H1 (cell line): Measurements from ENCODE around the gene NKTR.

Experiments used
- ATF3 ChIP-seq: IDR thresholded peaks from 2 replicates; pipeline ENCODE4 v1.6.1; 2011; ENCODE audit warnings: low read depth, mild to moderate bottlenecking, low read length; ENCODE audit not compliant: insufficient read depth
- BACH1 ChIP-seq: IDR thresholded peaks from 2 replicates; pipeline ENCODE4 v1.6.1; 2012; ENCODE audit warnings: low read length, improper control_type of control experiment
- CHD2 ChIP-seq: IDR thresholded peaks from 2 replicates; pipeline ENCODE4 v1.6.1; 2012; ENCODE audit warnings: low read length, improper control_type of control experiment
- CTCF ChIP-seq, 3 experiments: IDR thresholded peaks; 1 replicate in 2 of 3; 2 replicates in 1 of 3; pipeline versions ENCODE4 v1.5.1 to v1.6.1; 2011; ENCODE audit warnings: low read length in 3 of 3, mild to moderate bottlenecking in 3 of 3, inconsistent platforms in 2 of 3, low read depth in 1 of 3, moderate library complexity in 1 of 3; ENCODE audit not compliant: insufficient read depth in 1 of 3; ENCODE audit errors: control extremely low read depth in 1 of 3
- EP300 ChIP-seq, 2 experiments: IDR thresholded peaks; 1 replicate in 1 of 2; 2 replicates in 1 of 2; pipeline ENCODE4 v1.6.1; 2011 to 2012; ENCODE audit warnings: low read depth in 2 of 2, low read length in 2 of 2, mild to moderate bottlenecking in 2 of 2, borderline replicate concordance in 1 of 2, inconsistent platforms in 1 of 2, moderate library complexity in 1 of 2
- EZH2 ChIP-seq: fragments of 200-600 bp; sonication (generic); IDR thresholded peaks from 2 replicates; pipeline ENCODE4 v1.7.1; 2012; ENCODE audit warnings: low read depth, mild to moderate bottlenecking, moderate library complexity, low read length, inconsistent platforms; ENCODE audit not compliant: severe bottlenecking
- JUN ChIP-seq: IDR thresholded peaks from 2 replicates; pipeline ENCODE4 v1.6.1; 2011; ENCODE audit warnings: low read depth, mild to moderate bottlenecking, improper control_type of control experiment, low read length
- POLR2A ChIP-seq, 2 experiments: IDR thresholded peaks; 1 replicate in 1 of 2; 2 replicates in 1 of 2; pipeline ENCODE4 v1.6.1; 2011; ENCODE audit warnings: low read depth in 2 of 2, low read length in 2 of 2, mild to moderate bottlenecking in 2 of 2; ENCODE audit errors: control extremely low read depth in 1 of 2
- POLR2AphosphoS5 ChIP-seq: IDR thresholded peaks from 2 replicates; pipeline ENCODE4 v1.6.1; 2011; ENCODE audit warnings: low read depth, low read length
- RAD21 ChIP-seq, 2 experiments: IDR thresholded peaks in 1 of 2; conservative IDR thresholded peaks in 1 of 2; 2 replicates each; pipeline ENCODE4 v1.6.1; 2011; ENCODE audit warnings: low read depth in 2 of 2, low read length in 2 of 2, improper control_type of control experiment in 1 of 2, inconsistent platforms in 1 of 2, mild to moderate bottlenecking in 1 of 2, moderate library complexity in 1 of 2
- TEAD4 ChIP-seq: IDR thresholded peaks from 2 replicates; pipeline ENCODE4 v1.6.1; 2012; ENCODE audit warnings: low read depth, low read length, inconsistent platforms, mixed read lengths
- USF2 ChIP-seq: IDR thresholded peaks from 2 replicates; pipeline ENCODE4 v1.6.1; 2011; ENCODE audit warnings: low read length, improper control_type of control experiment

- TF ChIP-seq ATF3 (no peak), POLR2AphosphoS5 (no peak), EZH2 (no peak), CTCF (IDR thresholded peaks at IDR 0.05; ENCODE audit: control extremely low read depth in 1 of 3, insufficient read depth in 1 of 3, low read depth in 1 of 3, low read length in 3 of 3) (no peak), USF2 (no peak), TEAD4 (no peak), JUN (no peak), CHD2 (no peak), EP300 (IDR thresholded peaks at IDR 0.05; ENCODE audit: borderline replicate concordance in 1 of 2, low read depth in 2 of 2, low read length in 2 of 2) (no peak), POLR2A (IDR thresholded peaks at IDR 0.05; ENCODE audit: control extremely low read depth in 1 of 2, low read depth in 2 of 2, low read length in 2 of 2) (no peak), BACH1 (no peak), RAD21 (IDR thresholded peaks at IDR 0.05 in 1 of 2, conservative IDR thresholded peaks at IDR 0.05 in 1 of 2; ENCODE audit: low read depth in 2 of 2, low read length in 2 of 2) (no peak)
Measured at GRCh38 chr3:42662813-42663535, 62.5 kb downstream of the NKTR start.
